ENCODE measurements around the gene BACE2.

- no peak for TF ChIP-seq CTCF (conservative IDR thresholded peaks at IDR 0.05 in 1 of 2, IDR thresholded peaks at IDR 0.05 in 1 of 2; ENCODE audit: extremely low read depth in 1 of 2, insufficient read depth in 1 of 2, low read depth in 1 of 2, low read length in 2 of 2)
- no peak for TF ChIP-seq EZH2 (IDR thresholded peaks at IDR 0.05; ENCODE audit: borderline replicate concordance, low read length)
These were observed 58.9 kb downstream of the BACE2 start for GRCh38 chr21:41226853-41227252.

Measured in mammary epithelial cell (primary cell).